ENCODE data around the gene MED8. TPM values are rescaled to one million over a fixed set of nuclear protein-coding genes. Genes with fewer than 3 reads are reported as not detected.

The MED8 gene
- total and polyA plus RNA-seq, 2 experiments from 2014 or later = 16.6 to 25.7 TPM

DNA sequence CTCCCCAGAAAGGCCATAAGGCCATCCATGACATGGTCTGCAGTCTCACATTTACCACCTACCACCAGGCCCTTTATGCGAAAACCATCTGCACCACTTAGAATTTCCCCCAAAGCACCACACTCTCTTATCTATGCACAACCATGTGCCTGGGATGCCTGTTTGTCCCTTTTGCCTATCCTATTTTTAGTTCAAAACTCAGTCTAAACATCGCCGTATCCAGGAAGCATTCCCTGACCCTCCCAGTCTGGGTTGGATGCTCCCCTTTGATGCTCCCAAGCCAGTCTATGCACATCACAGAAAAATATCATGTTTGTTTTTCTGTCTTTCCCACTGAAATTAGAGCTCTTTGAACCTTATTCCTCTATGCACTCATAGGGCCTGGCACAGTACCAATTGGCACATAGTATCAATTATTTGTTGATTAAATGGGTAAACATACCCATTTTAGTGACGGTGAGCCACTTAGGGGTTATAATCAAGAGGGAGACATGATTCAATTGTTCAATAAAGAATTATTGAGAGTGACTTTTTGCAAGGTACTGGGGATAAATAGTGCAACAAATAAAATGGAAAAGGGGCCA lies 45.2 kb downstream of the MED8 start:
- Mint-ChIP-seq H3K27me3 (ENCODE audit: insufficient read depth, low read depth, poor library complexity) (no peaks in the 10 kb centered on the region), H3K27ac (no peak overlapping the region), H3K36me3 (ENCODE audit: low read depth) (no peaks in the 10 kb centered on the region), H3K4me1 (peaks cover 18% of the 10 kb centered on the region), H3K9me3 (no peaks in the 10 kb centered on the region; the same call in 2 of the 3 replicates), H3K4me3 (no peak overlapping the region)
- Histone ChIP-seq H3K79me2 (replicated peaks; ENCODE audit: insufficient read depth) (no peaks in the 10 kb centered on the region), H3K27me3 (ENCODE audit: insufficient read depth) (peaks cover 18% of the 10 kb centered on the region), H3K9me2 (ENCODE audit: insufficient read depth) (no peaks in the 10 kb centered on the region), H3K27ac (ENCODE audit: low read depth) (no peak overlapping the region), H3K4me1 (ENCODE audit: insufficient read depth) (peaks cover 9% of the 10 kb centered on the region), H2AFZ (no peak overlapping the region), H4K20me1 (replicated peaks; ENCODE audit: insufficient read depth) (no peaks in the 10 kb centered on the region), H3F3A (replicated peaks; ENCODE audit: low read depth) (peaks cover 4% of the 10 kb centered on the region; the same call in 1 of the 2 replicates), H3K4me3 (no peak overlapping the region), H3K4me2 (no peak overlapping the region), H3K36me3 (ENCODE audit: insufficient read depth) (no peaks in the 10 kb centered on the region)
- ATAC-seq (no peak), DNase-seq (ENCODE audit: low spot score) (no peak)
- no peak for TF ChIP-seq EZH2 (IDR thresholded peaks at IDR 0.05; ENCODE audit: low read depth, unreplicated experiment)

DNA sequence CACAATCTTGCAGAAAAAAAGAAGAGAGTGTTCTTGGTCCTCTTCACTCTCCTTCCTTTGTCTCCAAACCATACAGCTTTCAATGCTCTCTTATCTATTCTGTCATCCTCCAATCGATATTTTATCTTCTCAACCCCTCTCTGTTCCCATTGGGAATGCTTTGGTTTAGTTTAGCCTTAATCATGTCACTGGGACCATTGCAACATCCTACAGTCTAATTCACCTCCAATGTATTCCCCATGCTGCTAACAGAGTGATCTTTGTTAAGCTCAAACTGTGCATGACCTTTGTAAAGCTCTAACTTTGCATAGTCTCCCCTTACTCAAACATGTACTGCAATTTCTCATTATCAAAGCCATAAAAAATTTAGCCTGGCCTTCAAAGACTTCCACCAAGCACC lies 49.0 kb downstream of the MED8 start:
- H3K79me2 ChIP-seq (replicated peaks; ENCODE audit: insufficient read depth) = no peaks in the 10 kb centered on the region
- Mint-ChIP-seq H3K9me3 (no peaks in the 10 kb centered on the region; the same call in 2 of the 3 replicates), H3K4me1 (peaks cover 6% of the 10 kb centered on the region), H3K36me3 (ENCODE audit: low read depth) (no peaks in the 10 kb centered on the region), H3K4me3 (no peak overlapping the region), H3K27ac (no peak overlapping the region), H3K27me3 (ENCODE audit: insufficient read depth, low read depth, poor library complexity) (peaks cover 4% of the 10 kb centered on the region)
- no peak for TF ChIP-seq POLR2AphosphoS5 (IDR thresholded peaks at IDR 0.05; ENCODE audit: low read depth)
- no peak for TF ChIP-seq ZNF331 (CRISPR knock-in tag; IDR thresholded peaks at IDR 0.05; ENCODE audit: low read depth)
- no peak for TF ChIP-seq NANOG (IDR thresholded peaks at IDR 0.05; ENCODE audit: borderline replicate concordance)
- no peak for TF ChIP-seq ZNF114 (CRISPR knock-in tag; IDR thresholded peaks at IDR 0.05)
- no peak for TF ChIP-seq EZH2phosphoT487 (IDR thresholded peaks at IDR 0.05; ENCODE audit: unreplicated experiment)
- TF ChIP-seq EZH2 (IDR thresholded peaks at IDR 0.05; ENCODE audit: low read depth, unreplicated experiment) = no peak
- no peaks in the 10 kb centered on the region for H3F3A ChIP-seq (replicated peaks; ENCODE audit: low read depth)
- no peak overlapping the region for H3K4me3 ChIP-seq
- ATAC-seq = no peak
- no peak for DNase-seq (ENCODE audit: low spot score)
- no peak overlapping the region for H2AFZ ChIP-seq
- no peaks in the 10 kb centered on the region for H3K9me2 ChIP-seq (ENCODE audit: insufficient read depth)
- H3K36me3 ChIP-seq (ENCODE audit: insufficient read depth) = no peaks in the 10 kb centered on the region
- no peak overlapping the region for H3K4me2 ChIP-seq
- H4K20me1 ChIP-seq (replicated peaks; ENCODE audit: insufficient read depth) = no peaks in the 10 kb centered on the region
- no peak overlapping the region for H3K27ac ChIP-seq (ENCODE audit: low read depth)
- no peaks in the 10 kb centered on the region for H3K27me3 ChIP-seq (ENCODE audit: insufficient read depth)
- no peaks in the 10 kb centered on the region for H3K4me1 ChIP-seq (ENCODE audit: insufficient read depth)

- no peak overlapping the region for H2AFZ ChIP-seq
- H4K20me1 ChIP-seq (replicated peaks; ENCODE audit: insufficient read depth) = no peaks in the 10 kb centered on the region
- TF ChIP-seq JUNB (IDR thresholded peaks at IDR 0.05; ENCODE audit: unreplicated experiment) (no peak), ZNF114 (CRISPR knock-in tag; IDR thresholded peaks at IDR 0.05) (no peak), EZH2 (IDR thresholded peaks at IDR 0.05; ENCODE audit: low read depth, unreplicated experiment) (no peak), REST (IDR thresholded peaks at IDR 0.05; ENCODE audit: unreplicated experiment) (no peak), STAT1 (IDR thresholded peaks at IDR 0.05; ENCODE audit: unreplicated experiment) (no peak)
Observed at GRCh38 chr1:43339584-43340232, 49.9 kb downstream of the MED8 start.

More at GRCh38 chr1:43339584-43340232, 49.9 kb downstream of the MED8 start:
- ATAC-seq (no peak), DNase-seq (ENCODE audit: low spot score) (no peak)
- H3K4me2 ChIP-seq = no peak overlapping the region
- H3K27ac ChIP-seq (ENCODE audit: low read depth) = no peak overlapping the region
- no peaks in the 10 kb centered on the region; the same call in 2 of the 3 replicates for H3K9me3 Mint-ChIP-seq
- H3K9me2 ChIP-seq (ENCODE audit: insufficient read depth) = no peaks in the 10 kb centered on the region
- no peak overlapping the region for H3K4me3 Mint-ChIP-seq
- H3K79me2 ChIP-seq (replicated peaks; ENCODE audit: insufficient read depth) = no peaks in the 10 kb centered on the region
- H3K4me1 ChIP-seq (ENCODE audit: insufficient read depth) = no peaks in the 10 kb centered on the region
- H3K4me3 ChIP-seq = no peak overlapping the region
- H3K27me3 Mint-ChIP-seq (ENCODE audit: insufficient read depth, low read depth, poor library complexity) = peaks cover 4% of the 10 kb centered on the region
- no peaks in the 10 kb centered on the region for H3K36me3 Mint-ChIP-seq (ENCODE audit: low read depth)
- no peaks in the 10 kb centered on the region for H3K36me3 ChIP-seq (ENCODE audit: insufficient read depth)
- no peaks in the 10 kb centered on the region for H3K27me3 ChIP-seq (ENCODE audit: insufficient read depth)
- H3K4me1 Mint-ChIP-seq = peaks cover 6% of the 10 kb centered on the region
- no peak overlapping the region for H3K27ac Mint-ChIP-seq
- H3F3A ChIP-seq (replicated peaks; ENCODE audit: low read depth) = no peaks in the 10 kb centered on the region

All from GM23338 (cell line).